IMR-90 (cell line): Measurements from ENCODE around the gene CCNI2.

Experiments used
- BHLHE40 ChIP-seq: fragments of 150-350 bp; IDR thresholded peaks from 2 replicates; pipeline ENCODE4 v1.6.1; 2016; ENCODE audit warnings: mild to moderate bottlenecking, low read depth, low read length
- CEBPB ChIP-seq: IDR thresholded peaks from 2 replicates; pipeline ENCODE4 v1.6.1; 2012; ENCODE audit warnings: low read depth, low read length, improper control_type of control experiment
- FOS ChIP-seq: fragments of 150-350 bp; IDR thresholded peaks from 2 replicates; pipeline ENCODE4 v1.6.1; 2016; ENCODE audit warnings: low read depth, low read length
- NFE2L2 ChIP-seq: fragments of 150-350 bp; IDR thresholded peaks from 2 replicates; pipeline ENCODE4 v1.6.1; 2016; ENCODE audit warnings: low read depth, mild to moderate bottlenecking, low read length
- POLR2A ChIP-seq: IDR thresholded peaks from 2 replicates; pipeline ENCODE4 v1.6.1; 2012; ENCODE audit warnings: mild to moderate bottlenecking, low read depth, low read length
- RAD21 ChIP-seq: IDR thresholded peaks from 2 replicates; pipeline ENCODE4 v1.6.1; 2012; ENCODE audit warnings: low read length, improper control_type of control experiment
- RCOR1 ChIP-seq: IDR thresholded peaks from 2 replicates; pipeline ENCODE4 v1.6.1; 2012; ENCODE audit warnings: mild to moderate bottlenecking, low read length, improper control_type of control experiment; ENCODE audit not compliant: insufficient replicate concordance
- TF ChIP-seq, protein P1 (sequence below): conservative IDR thresholded peaks from 2 replicates; pipeline ENCODE4 v1.5.1; 2012; ENCODE audit warnings: mild to moderate bottlenecking, low read depth, low read length, improper control_type of control experiment

GRCh38 chr5:132754111-132754510, 6.9 kb downstream of the CCNI2 start:
- TF ChIP-seq, protein P1, sequence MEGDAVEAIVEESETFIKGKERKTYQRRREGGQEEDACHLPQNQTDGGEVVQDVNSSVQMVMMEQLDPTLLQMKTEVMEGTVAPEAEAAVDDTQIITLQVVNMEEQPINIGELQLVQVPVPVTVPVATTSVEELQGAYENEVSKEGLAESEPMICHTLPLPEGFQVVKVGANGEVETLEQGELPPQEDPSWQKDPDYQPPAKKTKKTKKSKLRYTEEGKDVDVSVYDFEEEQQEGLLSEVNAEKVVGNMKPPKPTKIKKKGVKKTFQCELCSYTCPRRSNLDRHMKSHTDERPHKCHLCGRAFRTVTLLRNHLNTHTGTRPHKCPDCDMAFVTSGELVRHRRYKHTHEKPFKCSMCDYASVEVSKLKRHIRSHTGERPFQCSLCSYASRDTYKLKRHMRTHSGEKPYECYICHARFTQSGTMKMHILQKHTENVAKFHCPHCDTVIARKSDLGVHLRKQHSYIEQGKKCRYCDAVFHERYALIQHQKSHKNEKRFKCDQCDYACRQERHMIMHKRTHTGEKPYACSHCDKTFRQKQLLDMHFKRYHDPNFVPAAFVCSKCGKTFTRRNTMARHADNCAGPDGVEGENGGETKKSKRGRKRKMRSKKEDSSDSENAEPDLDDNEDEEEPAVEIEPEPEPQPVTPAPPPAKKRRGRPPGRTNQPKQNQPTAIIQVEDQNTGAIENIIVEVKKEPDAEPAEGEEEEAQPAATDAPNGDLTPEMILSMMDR, result no peak
- TF ChIP-seq CEBPB, result no peak
- TF ChIP-seq POLR2A, result no peak
- TF ChIP-seq RAD21, result no peak
- no peak for TF ChIP-seq NFE2L2
- no peak for TF ChIP-seq RCOR1
- TF ChIP-seq FOS, result no peak
- no peak for TF ChIP-seq BHLHE40
